HG02623 (cell line): ENCODE measurements around the gene TMA7B.

ENCODE experiments used
- ATAC-seq: cut with Tn5 transposase; IDR thresholded peaks from one replicate; pipeline ENCODE4 v1.9.1; 2021; ENCODE audit warnings: moderate library complexity; ENCODE audit not compliant: unreplicated experiment

TMA7B gene

DNA sequence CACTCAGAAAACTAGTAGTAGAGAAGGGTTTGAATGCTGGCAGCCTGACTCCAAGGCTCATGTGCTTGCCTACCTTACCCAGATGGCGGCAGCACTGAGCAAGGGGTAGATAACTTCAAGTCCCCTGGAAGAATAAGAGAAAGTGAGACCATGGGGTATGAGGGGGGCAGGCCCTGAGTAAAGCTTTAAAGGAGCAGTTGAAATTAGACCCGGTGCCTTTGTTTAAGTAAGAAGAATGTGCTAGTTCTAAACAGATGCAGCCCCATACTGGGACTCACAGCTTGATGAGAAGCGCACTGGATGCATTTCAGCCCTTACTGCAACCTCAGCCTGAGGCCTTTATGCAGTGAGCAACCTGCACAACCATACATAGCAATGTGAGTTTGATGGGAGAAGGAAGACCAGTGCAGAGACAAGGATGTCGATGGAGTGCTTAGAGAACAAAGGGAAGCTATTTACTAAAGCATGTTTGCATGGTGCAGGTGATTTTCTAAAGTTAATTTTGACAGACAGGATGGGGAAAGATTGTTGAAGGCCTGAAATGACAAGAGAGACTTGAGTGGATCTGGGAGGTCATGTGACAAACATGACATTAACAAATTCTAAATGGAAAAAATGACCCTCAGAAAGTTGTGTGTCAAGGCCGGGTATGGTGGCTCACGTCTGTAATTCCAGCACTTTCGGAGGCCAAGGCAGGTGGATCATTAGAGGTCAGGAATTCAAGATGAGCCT lies 27.1 kb upstream of the TMA7B start:
- ATAC-seq = no peak

DNA sequence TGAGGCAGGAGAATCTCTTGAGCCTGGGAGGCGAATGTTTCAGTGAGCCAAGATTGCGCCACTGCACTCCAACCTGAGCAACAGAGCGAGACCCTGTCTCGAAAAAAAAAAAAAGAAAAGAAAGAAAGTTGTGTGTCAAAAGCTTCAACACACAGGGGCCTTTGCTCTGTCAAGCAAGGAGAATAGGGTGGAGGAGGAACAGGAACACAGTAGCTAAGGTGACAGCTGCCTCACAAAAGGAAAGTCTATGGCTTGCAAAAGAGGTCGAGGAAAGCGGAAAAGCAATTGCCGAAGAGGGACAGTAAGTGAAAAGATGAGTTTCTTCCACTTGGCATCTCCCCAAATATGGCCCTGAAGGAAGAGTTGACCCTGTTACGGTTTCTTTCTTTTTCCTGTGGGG lies 26.5 kb upstream of the TMA7B start:
- no peak for ATAC-seq

DNA sequence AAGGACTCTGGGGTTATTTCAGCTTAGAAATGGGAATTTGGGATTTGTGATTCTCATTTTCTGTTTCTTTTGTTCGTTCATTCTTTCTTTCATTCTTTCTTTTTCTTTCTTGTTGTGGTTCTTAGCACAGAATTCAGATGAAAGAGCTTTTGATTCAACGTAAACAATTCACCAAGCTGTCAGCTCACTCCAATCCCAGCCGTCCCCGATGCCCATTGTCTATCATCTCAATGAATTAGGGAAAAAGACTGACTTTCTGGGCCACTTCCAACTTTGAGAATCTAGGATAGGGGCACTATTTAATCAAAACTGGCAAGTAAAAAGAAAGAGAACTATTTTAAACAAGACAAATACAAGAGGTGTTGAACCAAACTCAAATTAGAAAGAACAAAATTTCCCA lies 25.1 kb upstream of the TMA7B start:
- no peak for ATAC-seq

GRCh38 chr22:39935612-39936011 lies 24.6 kb upstream of the TMA7B start:
- ATAC-seq = no peak

DNA sequence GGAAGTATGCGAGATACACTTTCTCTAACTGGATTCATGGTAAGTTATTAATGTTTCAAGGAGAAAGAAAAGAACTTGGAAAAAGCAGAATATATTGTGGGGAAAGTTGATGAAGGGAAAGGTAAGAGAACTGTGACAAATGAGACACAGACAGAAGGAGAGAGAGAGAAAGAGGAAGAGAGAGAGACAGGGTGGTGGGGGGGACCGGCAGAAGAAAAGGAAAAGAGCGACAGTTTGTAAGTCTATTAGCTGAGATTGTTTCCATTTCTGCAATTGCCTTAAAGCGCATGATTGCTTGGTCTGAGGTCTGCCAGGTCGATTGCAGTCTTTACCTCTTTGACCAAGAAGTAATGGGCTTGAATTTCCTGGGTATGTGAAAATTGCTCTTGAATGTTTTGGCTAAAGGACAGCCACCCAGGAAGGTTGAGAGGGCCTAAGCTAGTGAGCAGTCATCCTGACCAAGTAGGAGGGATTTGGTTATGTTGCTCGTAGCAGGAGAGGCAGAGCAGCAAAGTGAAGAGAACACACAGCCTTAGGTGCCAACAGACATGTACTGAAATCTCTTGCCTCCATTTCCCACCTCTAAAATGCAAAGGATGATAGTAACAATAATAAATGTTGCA lies 23.6 kb upstream of the TMA7B start:
- ATAC-seq = no peak

DNA sequence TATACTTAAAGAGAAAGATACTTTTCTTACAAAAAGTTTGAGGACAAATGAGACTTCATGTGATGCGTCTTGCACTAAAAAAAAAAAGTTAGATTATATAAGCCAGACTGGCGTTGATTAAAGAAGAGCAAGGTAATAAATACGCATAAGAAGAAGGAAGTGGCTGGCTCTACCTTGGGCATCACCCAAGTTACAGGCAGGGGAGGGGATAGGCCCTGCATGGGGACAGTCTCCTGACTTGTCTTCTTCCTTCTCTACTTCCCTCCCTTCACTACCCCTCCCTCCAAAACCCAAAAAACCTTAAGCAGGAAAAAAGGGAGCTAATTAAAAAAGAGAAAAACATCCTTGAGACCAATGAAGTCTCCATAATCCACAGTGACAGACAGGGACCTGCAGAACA lies 22.3 kb upstream of the TMA7B start:
- ATAC-seq = no peak

- ATAC-seq = no peak
Observed at GRCh38 chr22:39938509-39939111, 21.6 kb upstream of the TMA7B start.

- no peak for ATAC-seq
Observed at GRCh38 chr22:39939830-39940229, 20.4 kb upstream of the TMA7B start.

DNA sequence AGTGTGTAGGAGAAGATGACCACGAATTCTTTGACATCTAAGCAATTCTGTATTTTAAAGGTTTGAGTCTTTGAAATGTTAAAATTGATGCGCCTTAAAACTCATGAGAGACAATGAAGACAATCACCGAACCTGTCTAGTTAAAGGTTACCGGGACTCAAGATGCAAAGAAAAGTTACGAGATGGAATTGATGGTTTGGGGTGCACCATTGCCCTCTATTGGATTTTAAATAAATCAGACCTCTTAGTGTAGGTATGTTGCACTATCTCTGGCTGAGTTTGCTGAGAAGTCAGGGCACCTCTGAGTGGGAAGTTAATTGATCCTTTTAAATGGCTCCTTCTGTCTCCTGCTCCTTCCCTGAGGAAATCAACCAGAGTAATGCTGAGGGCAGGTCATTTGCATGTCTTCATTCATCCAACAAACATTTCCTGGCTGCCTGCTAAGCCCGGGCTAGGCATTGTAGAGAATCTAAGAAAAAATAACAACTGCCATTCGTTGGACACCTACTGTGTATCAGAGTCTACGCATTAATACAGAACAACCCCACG lies 19.4 kb upstream of the TMA7B start:
- no peak for ATAC-seq

DNA sequence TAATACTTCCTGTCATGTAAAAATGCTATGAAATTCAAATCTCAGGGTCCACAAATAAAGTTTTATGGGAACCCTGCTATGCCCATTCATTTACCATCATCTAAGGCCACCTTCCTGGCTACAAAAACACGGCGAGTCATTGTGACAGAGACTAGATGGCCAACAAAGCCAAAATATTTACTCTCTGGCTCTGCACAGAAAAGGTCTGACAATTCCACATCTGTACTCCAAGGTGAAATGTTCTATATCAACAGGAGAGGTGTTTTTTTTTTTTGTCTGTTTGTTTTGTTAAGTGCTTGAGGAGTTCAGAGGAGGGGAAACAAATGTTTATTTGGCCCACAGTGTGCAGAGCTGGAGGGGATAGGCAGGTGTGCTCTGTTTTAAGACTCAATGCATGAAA lies 18.6 kb upstream of the TMA7B start:
- ATAC-seq = no peak

DNA sequence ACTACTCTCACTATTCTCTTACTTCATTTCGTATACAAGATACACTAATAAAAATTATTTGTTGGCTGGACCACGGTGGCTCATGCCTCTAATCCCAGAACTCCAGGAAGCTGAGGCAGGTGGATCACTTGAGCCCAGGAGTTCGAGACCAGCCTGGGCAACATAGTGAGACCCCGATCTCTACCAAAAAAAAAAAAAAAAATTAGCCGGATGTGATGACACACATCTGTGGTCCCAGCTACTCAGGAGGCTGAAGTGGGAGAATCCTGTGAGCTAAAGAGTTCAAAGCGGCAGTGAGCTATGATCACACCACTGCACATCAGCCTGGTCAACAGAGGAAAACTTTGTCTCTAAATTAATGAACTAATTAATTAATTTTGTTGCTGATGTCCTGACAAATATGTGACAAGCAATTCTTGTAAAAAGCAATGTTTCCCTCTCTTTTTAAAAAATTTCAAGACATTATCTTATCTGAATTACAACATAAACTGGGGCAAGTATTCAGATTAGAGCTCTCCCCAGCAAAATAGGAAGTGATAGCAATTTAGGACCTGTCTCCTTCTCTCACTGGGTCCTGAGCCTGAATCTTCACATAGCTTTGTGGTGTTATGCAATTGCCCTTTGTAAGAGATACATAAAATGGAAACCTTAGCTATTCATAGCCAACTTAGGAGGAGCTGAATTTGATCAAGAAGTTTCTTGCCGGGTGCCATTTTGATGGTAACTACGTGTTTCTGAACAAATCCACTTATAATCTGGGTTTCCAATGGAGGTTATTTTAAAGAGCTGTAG lies 17.6 kb upstream of the TMA7B start:
- no peak for ATAC-seq

GRCh38 chr22:39943337-39943736 lies 16.9 kb upstream of the TMA7B start:
- ATAC-seq = no peak

- ATAC-seq = no peak
Observed at GRCh38 chr22:39943953-39944872, 16.0 kb upstream of the TMA7B start.

- no peak for ATAC-seq
Observed at GRCh38 chr22:39946126-39946502, 14.1 kb upstream of the TMA7B start.

DNA sequence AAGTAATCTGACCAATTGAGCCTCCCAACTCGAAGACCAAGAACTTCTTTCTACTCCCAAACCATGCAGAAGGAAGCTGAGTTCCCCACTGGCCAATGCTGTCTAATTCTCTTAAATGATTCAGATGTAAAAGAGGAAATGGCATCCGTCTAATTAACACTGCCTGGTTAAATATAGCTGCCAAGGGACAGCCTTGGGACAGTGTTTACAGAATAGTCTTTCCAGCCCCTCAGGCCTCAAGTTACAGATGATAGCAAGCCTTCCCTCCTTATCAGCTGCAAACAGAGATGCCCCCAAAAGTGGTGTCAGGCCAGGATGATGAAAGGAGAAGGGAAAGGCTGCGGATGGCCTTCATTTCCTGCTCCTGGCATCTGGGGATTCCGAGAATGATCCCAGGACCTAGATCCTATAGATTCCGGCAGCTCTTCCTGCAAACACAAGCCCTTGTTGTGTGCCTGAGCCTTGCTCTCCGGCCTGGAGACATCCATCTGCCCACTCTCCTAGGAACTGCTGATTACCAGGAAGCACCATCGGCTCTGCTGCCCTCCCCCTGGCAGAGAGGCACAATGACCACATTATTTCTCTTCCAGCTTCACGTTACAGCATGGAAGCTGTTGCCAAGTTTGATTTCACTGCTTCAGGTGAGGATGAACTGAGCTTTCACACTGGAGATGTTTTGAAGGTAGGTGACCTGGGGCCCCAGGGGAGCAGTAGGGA lies 13.5 kb upstream of the TMA7B start:
- no peak for ATAC-seq

DNA sequence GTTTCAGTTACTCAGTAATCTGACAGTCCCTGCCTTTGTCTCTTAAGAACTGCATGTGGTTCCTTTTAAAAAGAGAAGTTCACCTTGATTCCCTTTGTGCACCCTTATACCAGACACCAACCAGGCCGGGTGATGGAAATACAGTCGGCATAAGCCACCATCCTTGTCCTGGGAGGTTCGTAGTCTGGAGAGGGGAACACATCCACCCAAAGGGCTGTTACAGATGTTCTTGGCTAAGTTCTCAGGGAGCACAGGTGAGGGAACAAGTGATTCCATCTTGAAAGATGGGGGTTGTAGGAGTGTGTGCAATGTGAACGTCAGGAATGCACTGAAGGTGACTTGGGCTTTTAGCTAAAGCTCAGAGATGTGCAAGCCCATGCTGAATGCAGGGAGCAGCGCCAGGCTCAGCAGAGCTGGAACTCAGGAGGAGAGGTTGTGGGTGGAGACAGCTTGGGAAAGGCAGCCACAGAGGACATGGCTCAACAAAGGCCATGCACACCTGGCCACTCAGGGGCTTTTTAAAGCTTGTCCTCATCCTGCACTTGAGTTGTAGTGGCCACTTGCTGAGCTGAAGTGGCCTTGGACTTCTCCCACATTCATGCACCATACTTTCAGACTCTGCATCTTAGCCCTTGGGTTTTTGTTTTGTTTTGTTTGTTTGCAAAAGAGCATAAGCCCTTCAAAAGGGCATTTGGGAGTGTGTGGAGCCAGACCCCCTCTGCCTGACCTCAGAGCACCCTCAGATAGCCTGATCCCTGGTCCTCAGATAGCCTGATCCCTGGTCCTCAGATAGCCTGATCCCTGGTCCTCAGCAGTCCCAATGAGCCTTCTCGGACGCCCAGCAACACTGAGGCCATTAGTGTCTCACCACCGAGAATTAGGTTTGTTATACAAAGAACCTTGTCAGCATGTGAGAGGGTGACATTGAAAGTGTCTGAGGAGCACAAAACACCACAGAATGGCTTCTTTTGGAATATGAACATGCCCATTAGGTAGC lies 12.7 kb upstream of the TMA7B start:
- ATAC-seq = no peak

DNA sequence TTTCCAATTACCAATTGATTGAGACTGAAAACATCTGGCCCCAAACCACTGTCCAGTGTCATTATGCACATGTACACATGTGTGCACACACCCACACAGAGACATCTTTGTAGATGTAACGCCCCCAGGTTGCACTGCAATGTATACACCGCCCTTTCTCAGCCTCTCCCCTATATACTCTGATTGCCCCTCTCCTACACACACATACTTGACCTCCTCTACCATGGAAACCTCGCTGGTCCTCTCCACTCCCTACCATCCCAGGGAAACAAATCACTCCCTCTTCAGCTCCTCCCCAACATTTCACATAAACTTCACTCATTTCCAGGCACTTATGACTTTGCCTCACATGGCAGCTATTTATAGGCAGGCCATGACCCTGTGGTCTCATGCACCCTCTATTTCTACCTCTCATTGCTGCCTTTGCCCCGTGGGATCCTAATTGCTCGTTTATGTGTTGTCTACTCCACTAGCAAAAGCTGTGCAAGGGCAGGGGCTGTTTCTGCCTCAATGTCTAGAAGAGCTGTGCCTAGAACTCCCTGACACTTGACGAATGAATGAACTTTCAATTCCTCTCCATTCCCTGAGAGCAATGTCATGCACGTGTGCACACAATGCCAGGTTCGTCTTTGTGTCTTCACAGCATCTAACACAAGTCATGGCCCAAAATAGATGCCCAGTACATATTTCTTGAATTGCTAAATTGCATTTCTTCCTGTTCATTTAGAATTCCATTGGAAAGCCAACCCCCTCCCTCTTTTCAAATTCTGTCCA lies 10.0 kb upstream of the TMA7B start:
- no peak for ATAC-seq
